KBM-7 (cell line): ENCODE measurements around the gene TENM4.
A peak's percentile ranks its signal among the peaks of the same experiment; 100 is the strongest.

ENCODE experiments used
- DNase-seq: peaks from one replicate; pipeline ENCODE4 v3.0.0-alpha.2; 2015
- in situ Hi-C: fragments of 300-500 bp; cut with MboI; formaldehyde crosslinking; loops from 2 replicates; pipeline ENCODE4 v1.14.3; 2020; ENCODE audit warnings: low sequenced_read_pairs, low pct_unique_long_range_greater_than_20kb, mixed read lengths

Gene TENM4

DNA sequence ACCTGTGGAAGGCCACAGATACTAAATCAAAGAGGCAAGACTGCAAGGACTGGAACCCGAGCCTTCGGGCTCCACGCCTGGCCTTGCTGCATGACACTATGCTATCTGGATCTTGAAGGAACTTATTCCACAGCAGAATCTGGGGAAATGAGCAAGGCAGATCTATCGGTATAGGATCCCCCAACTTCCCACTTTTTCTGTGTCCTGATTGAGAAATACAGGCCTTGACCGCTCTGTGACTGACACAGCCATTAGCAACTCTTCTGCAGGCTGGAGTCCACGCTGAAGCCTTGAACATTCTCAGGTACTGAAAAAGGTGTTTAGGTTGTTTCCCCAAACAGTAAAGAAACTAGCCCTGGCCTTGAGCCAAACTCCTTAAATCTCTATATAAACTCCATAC lies 625.0 kb downstream of the TENM4 start:
- in situ Hi-C loops: no loop called here
- DNase-seq: no peak

DNA sequence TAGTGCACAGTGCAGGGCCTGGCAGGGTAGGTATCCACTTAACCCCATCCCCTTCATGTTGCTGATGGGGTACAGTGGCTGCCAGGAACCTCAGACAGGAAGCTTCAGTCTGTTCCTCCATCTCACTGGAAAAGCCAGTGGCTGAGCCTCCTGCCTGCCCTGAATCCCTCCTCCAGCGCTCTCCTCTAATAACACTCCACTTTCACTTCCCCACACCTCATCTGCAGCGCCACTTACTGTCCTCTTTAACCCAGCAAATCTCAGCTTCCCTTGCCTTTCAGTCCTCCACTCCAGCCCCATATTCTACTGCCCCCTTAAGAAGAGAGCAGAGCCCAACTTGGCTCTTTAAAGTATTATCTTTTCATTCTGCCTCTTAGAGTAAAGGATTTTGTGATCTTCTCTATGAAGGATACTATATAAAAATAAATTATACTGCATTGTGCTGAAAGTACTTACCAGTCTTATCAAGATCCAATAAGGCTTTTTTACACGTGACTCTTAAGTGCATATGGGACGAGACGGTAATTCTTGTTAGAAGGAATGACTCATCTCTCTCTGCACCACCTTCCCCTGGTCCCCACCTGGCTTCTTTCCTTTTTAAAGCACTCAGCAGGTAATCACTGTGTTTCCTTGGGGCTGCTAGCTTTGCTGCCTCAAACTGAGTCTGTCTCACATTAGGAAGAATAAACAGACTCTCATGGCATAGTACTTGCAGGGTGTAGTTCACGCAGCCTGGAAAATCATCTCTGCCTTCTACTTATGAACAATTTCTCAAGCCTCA lies 628.1 kb downstream of the TENM4 start:
- in situ Hi-C loops: no loop called here
- DNase-seq: no peak

DNA sequence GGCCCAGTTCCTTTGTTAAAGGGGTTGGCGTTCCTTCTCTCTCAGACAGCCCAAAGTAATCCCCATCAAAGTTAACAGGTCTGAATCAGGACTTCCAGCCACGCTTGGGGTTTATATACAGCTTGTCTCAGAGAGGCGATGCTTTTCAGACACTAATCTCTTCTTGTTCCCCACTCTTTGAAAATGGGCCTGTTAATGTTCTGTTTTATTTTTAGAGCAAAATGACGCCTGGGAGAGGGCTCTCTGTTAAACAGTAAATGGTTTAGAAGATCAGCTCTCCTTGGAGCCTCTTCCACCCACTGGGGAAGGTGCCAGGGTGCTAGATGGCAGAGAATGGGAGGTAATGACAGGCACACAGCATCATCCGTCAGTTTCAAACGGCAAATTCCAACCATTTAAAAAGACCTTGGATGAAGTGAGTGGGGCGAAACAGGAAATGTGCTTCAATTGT lies 630.2 kb downstream of the TENM4 start:
- in situ Hi-C loops: no loop called here
- no peak for DNase-seq

DNA sequence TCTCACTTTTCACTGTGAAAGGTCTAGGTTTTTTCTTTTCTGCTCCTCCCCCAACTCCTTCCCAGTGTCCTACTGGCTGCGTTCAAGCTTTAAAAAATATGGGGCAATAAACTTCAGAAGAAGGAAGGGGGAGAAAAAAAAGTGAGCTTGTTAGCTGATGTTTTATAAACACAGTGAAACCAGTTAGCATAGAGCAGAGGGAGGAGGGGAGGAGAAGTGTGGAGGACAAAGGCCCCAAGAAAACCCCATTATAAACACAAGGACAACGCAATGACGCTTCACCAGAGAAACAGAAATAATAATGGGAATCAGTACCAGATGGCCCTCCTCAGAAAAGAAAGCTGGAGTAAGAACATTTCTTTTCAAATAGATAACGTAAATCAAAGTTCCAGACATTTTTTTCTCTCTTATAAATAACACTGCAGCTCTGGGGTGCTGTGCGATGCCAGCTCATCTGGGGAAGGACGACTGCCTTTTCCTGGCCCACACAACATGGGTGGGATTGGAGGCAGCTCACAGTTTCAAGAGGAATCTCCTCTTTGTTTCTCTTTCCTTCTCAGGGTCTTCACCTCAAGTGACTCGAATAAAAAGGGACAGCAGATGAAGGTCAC lies 630.8 kb downstream of the TENM4 start:
- DNase-seq: no peak
- in situ Hi-C loops: no loop called here

DNA sequence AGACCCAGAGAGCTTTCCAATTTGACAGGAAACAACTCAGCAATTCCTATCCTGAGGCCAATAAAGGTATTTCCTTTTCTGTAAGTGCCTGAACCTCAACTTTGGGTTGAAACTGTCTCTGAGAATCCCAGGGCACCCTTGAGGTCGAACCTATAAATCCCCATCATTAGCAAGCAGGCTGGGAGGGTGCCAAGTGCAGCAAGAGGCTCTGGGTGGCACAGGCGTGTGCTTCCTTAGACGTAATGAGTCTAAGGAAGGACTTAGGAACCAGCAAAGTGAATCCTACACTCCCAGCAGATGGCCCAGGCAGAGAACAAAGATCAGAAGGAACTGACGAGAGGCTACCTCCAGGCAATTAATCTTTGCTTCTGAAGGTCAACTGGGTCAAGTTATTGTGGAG lies 631.9 kb downstream of the TENM4 start:
- in situ Hi-C loops: no loop called here
- no peak for DNase-seq

DNA sequence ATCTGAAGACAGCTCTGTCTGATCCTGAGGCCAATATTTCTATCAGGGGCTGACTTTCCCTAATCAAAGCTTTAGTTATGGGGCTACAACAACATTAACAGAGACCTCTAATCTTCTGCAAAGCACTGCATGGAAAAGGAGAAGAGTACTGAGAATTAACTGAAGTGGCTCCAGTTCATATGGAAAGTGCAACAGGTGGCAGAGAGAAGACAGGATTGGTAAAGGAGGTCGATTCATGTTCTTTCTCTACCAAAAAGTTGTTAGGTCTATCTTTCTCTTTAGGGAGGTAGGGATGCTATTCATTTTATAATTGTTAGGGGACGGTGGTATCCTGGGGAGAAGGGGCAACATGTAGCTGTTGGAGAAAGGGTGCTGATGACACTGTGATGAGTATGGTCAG lies 633.5 kb downstream of the TENM4 start:
- in situ Hi-C loops: no loop called here
- no peak for DNase-seq

DNA sequence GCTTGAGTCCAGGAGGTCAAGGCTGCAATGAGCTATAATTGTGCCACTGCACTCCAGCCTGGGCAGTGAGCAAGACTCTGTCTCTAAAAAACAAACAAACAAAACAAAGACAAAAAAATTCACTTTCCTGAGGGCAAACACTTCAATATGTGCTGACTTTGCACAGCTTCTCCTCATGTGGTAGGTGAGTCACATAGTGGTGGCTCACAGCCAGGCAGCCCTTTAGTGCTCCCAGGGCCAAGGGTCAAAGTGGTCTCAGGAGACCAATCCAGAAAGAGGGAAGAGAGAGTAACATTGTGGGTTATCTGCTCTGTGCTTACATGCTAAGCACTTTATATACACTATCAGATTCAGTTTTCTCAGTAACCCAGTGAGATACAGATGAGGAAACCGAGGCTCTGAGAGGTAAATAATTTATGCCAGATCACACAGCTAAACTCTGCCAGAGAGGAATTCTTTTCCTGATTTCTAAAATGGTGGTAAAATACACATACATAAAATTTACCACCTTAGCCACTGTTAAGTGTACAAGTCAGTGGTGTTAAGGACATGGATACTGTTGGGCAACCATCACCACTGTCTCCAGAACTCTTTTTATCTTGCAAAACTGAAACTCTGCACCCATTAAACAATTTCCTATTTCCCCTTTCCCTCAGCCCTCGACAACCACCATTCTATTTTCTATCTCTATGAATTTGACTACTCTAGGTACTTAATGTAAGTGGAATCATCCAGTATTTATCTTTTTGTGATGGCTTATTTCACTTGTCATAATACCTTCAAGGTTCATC lies 634.4 kb downstream of the TENM4 start:
- in situ Hi-C loops: no loop called here
- DNase-seq: no peak

DNA sequence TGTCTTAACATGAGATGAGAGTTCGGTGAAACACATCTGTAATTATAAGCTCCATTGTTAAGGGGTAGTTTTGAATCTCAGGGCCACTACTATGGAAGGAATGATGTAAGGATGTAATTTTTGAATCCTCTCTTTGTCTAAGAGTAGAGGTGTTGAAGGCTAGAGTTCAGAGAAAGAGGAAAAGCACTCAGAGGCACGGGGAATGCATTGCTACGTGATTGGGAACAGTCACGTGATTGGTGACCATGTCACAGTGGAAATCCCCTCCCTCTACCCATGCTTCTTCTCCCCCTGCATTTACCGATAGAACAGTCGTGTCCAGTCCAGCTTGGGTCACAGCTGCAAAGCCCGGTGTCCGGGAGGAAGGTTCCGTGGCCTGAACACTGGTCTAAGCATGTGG lies 635.8 kb downstream of the TENM4 start:
- DNase-seq: no peak
- in situ Hi-C loops: no loop called here

DNA sequence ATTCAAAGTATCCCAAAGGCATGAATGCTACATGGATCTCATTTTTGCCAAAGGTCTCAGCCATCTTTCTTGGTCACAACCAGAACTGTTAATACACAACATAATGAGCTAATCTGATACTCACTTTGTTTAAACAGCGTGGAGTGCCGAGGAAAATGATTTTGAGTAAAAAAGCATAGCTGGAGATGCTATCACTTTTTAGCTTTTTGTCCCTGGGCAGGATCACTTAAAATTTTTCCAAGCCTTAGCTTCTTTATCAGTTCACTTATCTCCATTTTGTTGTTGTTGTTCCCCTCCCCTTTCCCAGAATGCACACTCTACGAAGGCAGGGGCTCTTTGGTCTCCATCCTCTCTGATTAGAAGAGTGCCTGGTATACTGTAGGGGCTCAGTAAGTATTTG lies 636.8 kb downstream of the TENM4 start:
- in situ Hi-C loops: no loop called here
- DNase-seq: no peak

DNA sequence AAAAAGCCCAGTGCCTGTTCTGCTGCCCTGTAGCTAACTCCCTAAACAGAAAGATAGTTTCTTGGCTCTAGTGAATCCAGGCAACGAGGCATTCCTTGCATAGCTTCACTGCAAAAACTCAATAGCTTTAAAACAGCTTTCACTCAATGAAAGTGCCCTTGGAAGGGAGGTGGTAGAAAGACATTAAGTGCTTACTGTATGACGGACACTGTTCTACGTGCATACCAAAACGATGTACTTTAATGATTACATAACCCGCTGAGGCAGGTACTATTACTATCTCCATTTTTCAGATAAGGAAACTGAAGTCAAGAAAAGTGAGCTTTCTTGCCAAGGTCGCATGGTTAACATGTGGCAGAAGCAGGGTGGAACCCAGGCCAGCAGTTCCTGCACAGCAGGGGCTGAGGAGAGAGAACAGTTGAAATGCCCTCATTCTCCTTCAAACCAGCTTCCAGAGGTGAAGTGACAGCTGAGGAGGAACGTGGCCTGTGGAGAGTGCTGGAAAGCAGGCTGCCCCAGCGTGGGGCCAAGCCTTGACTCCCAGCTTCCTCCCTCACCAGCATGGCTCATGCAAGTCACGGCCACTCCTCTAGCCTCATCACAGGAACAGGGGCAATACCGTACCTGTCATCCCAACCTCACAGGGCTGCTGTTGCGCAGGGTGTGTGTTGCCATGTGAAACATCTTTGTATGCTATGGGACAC lies 638.6 kb downstream of the TENM4 start:
- no peak for DNase-seq
- in situ Hi-C loops: no loop called here

DNA sequence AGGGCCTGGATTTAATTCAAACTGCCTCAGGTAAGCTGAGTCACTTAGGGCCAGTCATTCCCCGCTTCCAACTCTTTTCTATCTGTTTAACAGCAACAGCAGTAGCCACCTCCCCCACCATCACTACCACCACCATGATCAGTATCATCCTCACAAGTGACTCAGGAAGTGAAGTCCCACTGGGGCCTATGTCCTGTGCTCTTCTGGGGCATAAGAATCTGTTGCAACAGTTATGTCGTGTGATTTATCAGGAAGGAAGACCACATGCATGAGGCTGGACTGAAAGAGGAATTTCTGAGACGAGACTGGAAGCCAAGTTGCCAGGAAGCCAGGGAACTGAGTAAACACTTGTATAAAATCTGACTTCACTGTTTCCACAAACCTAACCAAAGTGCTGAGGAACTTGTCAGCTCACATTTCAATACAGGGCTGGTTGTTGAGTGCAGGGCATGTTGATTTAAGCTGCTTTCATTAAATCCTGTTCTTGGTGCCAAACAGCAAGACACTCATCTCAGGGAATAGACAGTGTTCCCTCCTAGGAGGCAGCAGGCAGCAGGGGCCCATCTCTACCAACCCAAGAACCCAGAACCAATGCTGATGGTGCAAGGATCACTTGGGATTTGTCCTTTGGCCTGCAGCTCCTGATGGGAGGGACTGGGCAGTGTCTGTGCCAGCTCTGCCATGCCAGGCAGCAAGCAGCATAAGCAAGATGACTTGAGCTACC lies 639.5 kb downstream of the TENM4 start:
- in situ Hi-C loops: no loop called here
- DNase-seq: no peak

DNA sequence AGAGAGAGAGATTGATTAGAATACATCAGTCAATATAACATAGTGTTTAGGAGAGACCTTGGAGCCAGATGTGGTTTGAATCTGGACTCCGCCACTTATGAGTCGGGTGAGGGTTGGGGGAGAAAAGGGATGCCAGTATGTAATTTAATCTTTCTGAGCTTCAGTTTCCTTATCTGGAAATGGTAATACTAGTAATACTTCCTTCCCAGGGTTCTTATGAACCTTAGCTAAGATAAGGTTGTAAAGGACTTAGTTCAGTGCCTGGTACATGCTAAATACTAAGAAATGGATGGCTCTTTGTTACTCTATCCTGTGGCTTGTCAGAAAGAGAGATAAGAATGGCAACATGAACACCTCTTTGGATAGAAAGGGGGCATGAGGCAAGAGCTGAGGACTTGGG lies 640.1 kb downstream of the TENM4 start:
- in situ Hi-C loops: no loop called here

DNA sequence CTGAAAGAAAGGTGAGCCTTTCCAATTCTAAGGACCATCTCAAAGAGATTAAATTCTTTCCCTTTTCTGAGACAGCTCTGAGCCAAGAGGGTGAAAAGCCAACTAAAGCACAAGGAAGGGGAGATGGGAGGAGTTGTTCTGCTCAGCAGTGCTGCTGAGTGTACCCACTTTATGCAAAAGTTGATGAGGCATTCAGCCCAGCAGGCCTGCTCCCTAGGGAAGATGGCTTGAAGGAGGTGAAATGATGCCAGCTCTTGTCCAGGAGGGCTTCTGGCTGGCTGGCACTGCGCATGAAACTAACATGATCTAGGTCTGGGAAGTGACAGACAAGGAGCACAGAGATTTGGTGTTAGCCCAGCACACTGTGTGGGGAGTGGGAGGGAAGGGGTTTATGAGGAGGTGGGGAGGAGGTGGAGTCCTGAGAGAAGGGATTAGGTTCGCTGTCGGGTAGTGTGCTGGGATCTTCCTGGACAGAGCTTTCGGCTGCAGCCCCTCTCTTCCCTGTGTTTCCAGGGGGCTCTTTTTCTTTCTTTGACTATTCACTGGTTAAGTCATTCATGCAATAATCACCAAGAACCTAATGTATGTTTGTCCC lies 640.6 kb downstream of the TENM4 start:
- in situ Hi-C loops: no loop called here
- no peak for DNase-seq

More for the DNA sequence above, 640.1 kb downstream of the TENM4 start:
- DNase-seq: no peak

DNA sequence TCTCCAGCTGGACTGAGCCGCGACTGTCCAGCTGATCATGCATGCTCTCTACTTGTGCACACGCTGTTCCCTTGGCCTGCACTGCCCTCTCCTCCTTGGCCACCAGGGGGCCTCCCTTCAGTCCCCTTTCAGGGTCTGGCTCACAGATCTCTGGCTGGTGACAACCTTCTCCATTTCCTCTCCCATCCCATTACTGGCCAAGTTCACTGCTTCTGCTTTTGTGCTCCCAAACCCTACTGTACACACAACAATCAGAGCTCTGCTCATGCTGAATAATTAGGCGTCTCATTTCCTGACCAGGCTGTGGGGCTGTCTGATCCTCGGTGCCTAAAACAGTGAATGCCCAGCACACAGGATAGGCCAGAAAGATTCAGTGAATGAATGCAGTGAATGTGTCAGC lies 642.2 kb downstream of the TENM4 start:
- in situ Hi-C loops: no loop called here
- DNase-seq: peak; percentile 67

DNA sequence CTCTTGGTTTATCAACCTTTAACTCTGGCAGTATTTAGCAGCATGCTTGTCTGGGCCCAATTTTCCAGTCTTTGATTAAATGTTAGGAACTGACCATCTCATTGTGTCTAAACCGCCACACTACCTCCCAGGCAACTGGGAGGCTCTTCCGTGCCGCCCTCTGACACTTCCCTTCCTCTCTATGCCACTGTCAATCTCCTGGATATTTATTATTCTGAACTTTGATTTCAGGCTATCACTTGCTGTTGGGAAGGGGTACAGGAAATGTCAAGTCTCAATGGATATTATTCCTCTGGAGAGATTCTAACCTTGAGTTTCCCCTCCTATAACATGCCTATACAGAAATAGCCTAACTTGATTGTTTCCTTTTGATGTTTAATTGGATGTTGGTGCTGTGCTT lies 643.3 kb downstream of the TENM4 start:
- DNase-seq: no peak
- in situ Hi-C loops: no loop called here

DNA sequence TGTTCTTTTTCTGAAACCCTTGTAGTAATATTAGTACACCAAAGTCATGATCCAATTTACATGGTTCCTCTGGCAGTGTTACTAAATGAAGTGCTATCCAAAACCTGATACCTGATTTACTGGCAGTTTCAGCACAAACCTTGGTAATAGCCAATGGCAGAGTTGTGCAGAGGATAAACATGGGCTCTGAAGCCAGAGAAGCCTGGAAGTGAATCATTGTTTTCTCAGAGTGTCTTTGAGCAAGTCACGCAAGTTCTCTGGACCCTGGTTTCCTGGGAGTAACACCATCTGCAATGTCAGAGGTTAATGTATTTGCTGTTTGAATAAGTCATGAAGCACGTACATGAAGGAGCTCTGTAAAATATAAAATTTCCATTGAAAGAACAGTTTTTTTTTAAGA lies 643.9 kb downstream of the TENM4 start:
- in situ Hi-C loops: no loop called here
- DNase-seq: no peak

DNA sequence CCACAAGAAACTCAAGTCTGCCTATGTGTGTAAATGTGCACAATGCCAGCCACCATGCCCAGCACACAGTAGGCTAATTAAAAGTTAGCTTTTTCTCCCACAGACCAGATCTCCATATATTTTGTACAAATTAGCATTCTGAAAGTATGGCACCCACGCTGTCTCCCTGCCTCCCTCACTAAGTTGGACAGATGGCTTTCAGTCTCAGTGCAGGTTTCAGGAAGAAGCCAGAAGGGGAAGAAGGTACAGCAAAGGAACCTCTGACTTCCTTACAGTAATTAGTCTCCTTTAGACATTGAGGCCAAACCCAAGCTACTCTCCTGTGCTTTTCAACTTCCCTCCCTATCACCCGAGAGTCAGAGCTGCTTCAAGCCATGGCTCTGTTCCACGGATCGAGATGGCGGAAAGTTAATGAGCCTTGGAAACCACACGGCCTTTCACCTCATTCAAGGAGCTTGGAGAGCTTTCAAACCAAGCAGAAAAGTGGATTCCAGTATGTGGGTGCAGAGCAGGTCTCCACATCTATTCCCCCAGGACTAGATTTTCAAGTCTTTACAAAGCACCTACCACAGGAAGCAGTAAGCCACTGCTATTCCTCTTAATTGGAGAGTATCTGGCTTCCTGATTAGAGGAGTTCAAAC lies 645.1 kb downstream of the TENM4 start:
- in situ Hi-C loops: no loop called here
- peak; percentile 3 for DNase-seq

DNA sequence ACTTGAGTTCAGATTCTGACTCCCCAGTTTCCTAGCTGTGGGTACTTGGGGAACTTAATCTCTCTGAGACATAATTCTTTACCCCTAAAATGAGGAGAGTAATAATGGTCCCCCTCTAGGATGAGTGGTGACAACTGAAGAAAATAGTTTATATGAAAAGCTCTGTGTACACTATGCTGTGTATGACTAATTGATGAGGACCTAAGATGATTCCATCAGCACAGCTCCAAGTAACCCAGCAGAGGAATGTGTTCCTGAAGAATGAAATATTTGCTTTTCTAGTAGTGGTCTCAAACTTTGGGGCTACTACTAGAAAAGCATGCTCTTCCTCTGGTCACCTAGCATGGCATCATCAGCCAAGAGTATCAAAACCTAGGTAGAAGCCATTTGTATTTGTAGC lies 648.9 kb downstream of the TENM4 start:
- no peak for DNase-seq
- in situ Hi-C loops: no loop called here
